Measurements from ENCODE around the gene KHK. TPM values are rescaled to one million over a fixed set of nuclear protein-coding genes. Genes with fewer than 3 reads are reported as not detected.

KHK gene
- polyA plus RNA-seq, 1 of the 3 experiments (the other 2 are of a cell fraction) = 10.3 TPM

- Histone ChIP-seq H3K27me3 (ENCODE audit: insufficient read depth) (no peaks in the 10 kb centered on the region), H3K4me1 (ENCODE audit: control insufficient read depth in 1 of 2, insufficient read depth in 2 of 2, low read depth in 1 of 2, low read length in 1 of 2) (peaks cover 44 to 60% of the 10 kb centered on the region in 2 experiments), H2AFZ (ENCODE audit: low read depth) (peak overlapping the region; percentile 84; the same call in 1 of the 2 replicates), H3K9me2 (no peaks in the 10 kb centered on the region), H3K9ac (peak overlapping the region; percentile 94), H4K20me1 (ENCODE audit: insufficient read depth) (peaks cover 14% of the 10 kb centered on the region), H3F3A (replicated peaks; ENCODE audit: insufficient read depth) (peaks cover 6% of the 10 kb centered on the region), H3K79me2 (ENCODE audit: insufficient read depth) (peaks cover 56% of the 10 kb centered on the region), H3K4me2 (peak overlapping the region; percentile 88), H3K9me3 (no peaks in the 10 kb centered on the region), H3K36me3 (replicated peaks in 1 of 2; ENCODE audit: control insufficient read depth in 1 of 2, insufficient read depth in 2 of 2, low read length in 1 of 2) (peaks cover 37 to 38% of the 10 kb centered on the region in 2 experiments), H3K4me3 (ENCODE audit: low read depth in 2 of 2, low read length in 1 of 2) (peak overlapping the region; percentile 97 to 98), H3K27ac (ENCODE audit: low read depth in 2 of 2, low read length in 1 of 2) (peak overlapping the region; percentile 75 to 89; a peak in 3 of 4 replicates)
- DNase-seq = no peak
- 3% methylated on average over 11 of the region's 11 CpGs for WGBS (ENCODE audit: low lambda C conversion rate)
- TF ChIP-seq SIN3A (IDR thresholded peaks at IDR 0.05; ENCODE audit: borderline replicate concordance, low read depth, low read length) (no peak), RCOR1 (IDR thresholded peaks at IDR 0.05; ENCODE audit: low read length) (no peak), PBX3 (IDR thresholded peaks at IDR 0.05) (no peak), TEAD4 (IDR thresholded peaks at IDR 0.05; ENCODE audit: borderline replicate concordance, insufficient read depth) (no peak)
- ChIA-PET CTCF (interaction anchor here (0.6 to 18.5 kb wide), 8 partner anchors 9 to 87 kb away, joined by 3 to 227 read pairs (median 5); partner anchors contain the start of genes AGBL5, EMILIN1 and KHK), POLR2A (interaction anchor here (0.6 to 5.7 kb wide), 10 partner anchors 7 to 1824 kb away, joined by 3 to 80 read pairs (median 16); partner anchors contain the start of genes AGBL5, KHK and TMEM214)
Measured at GRCh38 chr2:27070653-27071276, 15.8 kb upstream of the KHK start.

- Histone ChIP-seq H3K4me1 (ENCODE audit: control insufficient read depth in 1 of 2, insufficient read depth in 2 of 2, low read depth in 1 of 2, low read length in 1 of 2) (peaks cover 44 to 66% of the 10 kb centered on the region in 2 experiments), H3K79me2 (ENCODE audit: insufficient read depth) (peaks cover 51% of the 10 kb centered on the region), H3K9me3 (no peaks in the 10 kb centered on the region), H3F3A (replicated peaks; ENCODE audit: insufficient read depth) (peaks cover 9% of the 10 kb centered on the region), H3K4me2 (peak within 1 kb of the TSS; percentile 89), H3K9me2 (no peaks in the 10 kb centered on the region), H3K36me3 (replicated peaks in 1 of 2; ENCODE audit: control insufficient read depth in 1 of 2, insufficient read depth in 2 of 2, low read length in 1 of 2) (peaks cover 30 to 35% of the 10 kb centered on the region in 2 experiments), H3K4me3 (ENCODE audit: low read depth in 2 of 2, low read length in 1 of 2) (peak within 1 kb of the TSS; percentile 97 to 98), H4K20me1 (ENCODE audit: insufficient read depth) (peaks cover 14% of the 10 kb centered on the region), H2AFZ (ENCODE audit: low read depth) (peak within 1 kb of the TSS; percentile 84), H3K27me3 (ENCODE audit: insufficient read depth) (no peaks in the 10 kb centered on the region), H3K9ac (peak within 1 kb of the TSS; percentile 94), H3K27ac (ENCODE audit: low read depth in 2 of 2, low read length in 1 of 2) (peak within 1 kb of the TSS; percentile 89 to 98)
- CTCF ChIA-PET = interaction anchor here (0.7 to 18.5 kb wide), 9 partner anchors 10 to 208 kb away, joined by 3 to 227 read pairs (median 4); partner anchors contain the start of genes AGBL5, EMILIN1 and KHK
- POLR2A ChIA-PET = interaction anchor here (0.6 to 5.7 kb wide), 11 partner anchors 8 to 1823 kb away, joined by 3 to 80 read pairs (median 14); partner anchors contain the start of genes ABHD1, AGBL5, KHK and TMEM214
- WGBS (ENCODE audit: low lambda C conversion rate) = 0% methylated on average over 22 of the region's 86 CpGs
- peak; percentile 100 for DNase-seq
- TF ChIP-seq POLR2AphosphoS5 (IDR thresholded peaks at IDR 0.05; ENCODE audit: low read depth, low read length) (peak; percentile 94), CHD2 (IDR thresholded peaks at IDR 0.05; ENCODE audit: low read length, partially characterized antibody) (peak; percentile 57), CTCF (IDR thresholded peaks at IDR 0.05) (peak; percentile 8; the same call in 1 of the 2 replicates), YY1 (IDR thresholded peaks at IDR 0.05; ENCODE audit: low read depth) (peak; percentile 49; the same call in 1 of the 2 replicates), NFIC (IDR thresholded peaks at IDR 0.05; ENCODE audit: borderline replicate concordance) (no peak), MAX (IDR thresholded peaks at IDR 0.05; ENCODE audit: low read depth) (peak; percentile 72), FOXM1 (IDR thresholded peaks at IDR 0.05; ENCODE audit: low read depth) (no peak), USF2 (IDR thresholded peaks at IDR 0.05; ENCODE audit: borderline replicate concordance, low read depth, low read length) (no peak), TAF1 (IDR thresholded peaks at IDR 0.05; ENCODE audit: borderline replicate concordance, low read depth, low read length) (peak; percentile 84), RCOR1 (IDR thresholded peaks at IDR 0.05; ENCODE audit: low read length) (0 out of 2 replicates have a peak, but pooled peaks have one; percentile 52), REST (IDR thresholded peaks at IDR 0.05; ENCODE audit: low read depth, low read length) (0 out of 2 replicates have a peak, but pooled peaks have one; percentile 54), EP300 (IDR thresholded peaks at IDR 0.05; ENCODE audit: borderline replicate concordance in 1 of 2, low read depth in 1 of 2, low read length in 1 of 2) (peak in 1 of 2 experiments; percentile 41; a peak in 1 of 4 replicates)
Measured at GRCh38 chr2:27071277-27071989, 15.1 kb upstream of the KHK start, which contains the start of gene OST4. Gene OST4, minus strand, starts transcription at chr2:27071654.

Data from SK-N-SH (cell line).